Adrenal gland (tissue), 12 donors: ENCODE data around the gene MYF5. TPM values are rescaled to one million over a fixed set of nuclear protein-coding genes. Genes with fewer than 3 reads are reported as not detected.

Experiments
- DNase-seq, 7 donors: peaks; one replicate each; pipeline ENCODE4 v3.0.0-alpha.2; 2019 to 2020
- H3K27ac ChIP-seq, 5 donors: fragments of 200-600 bp; sonication (generic) in 4 of 5; 1 replicate in 3 of 5; 2 replicates in 2 of 5; pipeline versions ENCODE4 v1.5.1 to v1.8.0; 2016 to 2020; ENCODE audit warnings: mild to moderate bottlenecking in 1 of 5
- H3K27me3 ChIP-seq: fragments of 200-600 bp; 2 replicates; pipeline ENCODE4 v1.8.0; 2021
- H3K36me3 ChIP-seq, 2 donors: fragments of 200-600 bp; replicated peaks in 1 of 2; 1 replicate in 1 of 2; 2 replicates in 1 of 2; pipeline versions ENCODE4 v1.5.1 to v1.8.0; 2018 to 2022
- H3K4me1 ChIP-seq, 2 donors: fragments of 200-600 bp; replicated peaks in 1 of 2; 1 replicate in 1 of 2; 2 replicates in 1 of 2; pipeline versions ENCODE4 v1.5.1 to v1.8.0; 2018 to 2021
- H3K4me3 ChIP-seq, 4 donors: fragments of 200-600 bp; sonication (generic) in 3 of 4; one replicate each; pipeline ENCODE4 v1.5.1; 2016 to 2018
- H3K9me3 ChIP-seq, 3 donors: fragments of 200-600 bp; sonication (generic) in 1 of 3; replicated peaks in 1 of 3; 1 replicate in 2 of 3; 2 replicates in 1 of 3; pipeline versions ENCODE4 v1.5.1 to v1.8.0; 2016 to 2021
- POLR2A ChIP-seq, 2 donors: fragments of 450-650 bp; IDR thresholded peaks; one replicate each; pipeline ENCODE4 v1.6.1; 2017; ENCODE audit warnings: antibody characterized with exemption in 2 of 2, mild to moderate bottlenecking in 2 of 2, moderate library complexity in 1 of 2
- WGBS, 4 donors: extraction: QIAGEN DNeasy Blood & Tissue Kit in 2 of 4; methylation state at CpG; one replicate each; pipeline versions ENCODE4 v1.1.5 to v1.1.7; 2013 to 2017; 5-methylcytosine and 5-hydroxymethylcytosine counted together
- intact Hi-C, 2 donors: fragments of 100-400 bp; cut with DNase I; formaldehyde crosslinking; loops; one replicate each; pipeline versions ENCODE4 v1.14.1 to v1.15.0; 2022 to 2023
- polyA plus RNA-seq, 3 donors: library from polyadenylated mRNA; stranded (reverse); fragments of 200-250 nt in 2 of 3; fragments of 350-450 nt in 1 of 3; fragmentation: Illumina TruSeq in 1 of 3; extraction: RNeasy Lipid Tissue Mini Kit (QIAGEN cat#74804) in 1 of 3; gene quantifications; one replicate each; pipeline ENCODE4 v1.2.3, GENCODE V29; 2013 to 2014
- total RNA-seq, 9 donors: library from RNA; depleted of rRNA in 4 of 9; stranded (reverse); fragments of >200 nt in 4 of 9; fragments of 120-200 nt in 1 of 9; fragmentation: NEBNext Ultra II Directional in 1 of 9; extraction: Animal tissue kit (Norgen Biotek cat#: 25700) in 1 of 9; gene quantifications; one replicate each; pipeline versions ENCODE4 v1.1.0 to v1.2.4, GENCODE V29; 2013 to 2023
- TF ChIP-seq, protein P1 (sequence below), 6 experiments: fragments of 450-650 bp in 4 of 6; fragments of 200-600 bp in 2 of 6; sonication (generic) in 1 of 6; IDR thresholded peaks; 1 replicate in 5 of 6; 2 replicates in 1 of 6; pipeline versions ENCODE4 v1.5.1 to v1.8.0; 2016 to 2021; ENCODE audit warnings: antibody characterized with exemption in 6 of 6, mild to moderate bottlenecking in 2 of 6, moderate library complexity in 1 of 6
- donor health status: healthy with polysubstance abuse.
- donor health status: Bipolar disorder and iron deficiency.
- donor health status: DM: yes; HTN: yes; CAD: no.
- donor health status: DM: no; HTN: no; CAD: no.
- donor health status: DM: no; HTN: no; CAD: no.
- donor health status: DM: yes; HTN: yes; CAD: no.

Gene MYF5
- total and polyA plus RNA-seq, 12 donors = not detected

DNA sequence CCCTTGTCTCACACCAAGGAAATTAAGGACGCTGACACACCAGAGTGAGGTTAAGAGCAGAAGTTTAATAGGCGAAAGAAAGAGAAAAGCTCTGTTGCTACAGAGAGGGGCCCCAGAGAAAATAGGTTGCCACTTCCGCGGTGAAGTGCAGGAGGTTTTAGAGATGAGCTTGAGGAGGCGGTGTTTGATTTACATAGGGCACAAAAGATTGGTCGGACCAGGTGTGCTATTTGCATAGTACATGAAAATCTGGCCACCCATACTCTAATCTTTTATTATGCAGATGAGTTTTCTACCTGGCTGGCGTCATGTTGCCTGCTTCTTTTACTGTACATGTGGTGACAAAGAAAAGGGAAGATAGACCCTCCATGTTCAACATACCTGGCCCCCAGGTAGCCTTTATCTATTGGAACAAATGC, 32.6 kb upstream of the MYF5 start:
- Histone ChIP-seq H3K9me3 (peaks cover 0 to 9% (median 0%) of the 10 kb centered on the region in 3 donors), H3K27ac (no peak overlapping the region), H3K4me1 (no peaks in the 10 kb centered on the region), H3K27me3 (no peaks in the 10 kb centered on the region), H3K36me3 (no peaks in the 10 kb centered on the region), H3K4me3 (no peak overlapping the region)
- DNase-seq = no peak
- 41 to 54% (median 44%) methylated on average over 7 of the region's 7 CpGs for WGBS, 4 donors
- intact Hi-C loops = no loop called here
- TF ChIP-seq, protein P1, sequence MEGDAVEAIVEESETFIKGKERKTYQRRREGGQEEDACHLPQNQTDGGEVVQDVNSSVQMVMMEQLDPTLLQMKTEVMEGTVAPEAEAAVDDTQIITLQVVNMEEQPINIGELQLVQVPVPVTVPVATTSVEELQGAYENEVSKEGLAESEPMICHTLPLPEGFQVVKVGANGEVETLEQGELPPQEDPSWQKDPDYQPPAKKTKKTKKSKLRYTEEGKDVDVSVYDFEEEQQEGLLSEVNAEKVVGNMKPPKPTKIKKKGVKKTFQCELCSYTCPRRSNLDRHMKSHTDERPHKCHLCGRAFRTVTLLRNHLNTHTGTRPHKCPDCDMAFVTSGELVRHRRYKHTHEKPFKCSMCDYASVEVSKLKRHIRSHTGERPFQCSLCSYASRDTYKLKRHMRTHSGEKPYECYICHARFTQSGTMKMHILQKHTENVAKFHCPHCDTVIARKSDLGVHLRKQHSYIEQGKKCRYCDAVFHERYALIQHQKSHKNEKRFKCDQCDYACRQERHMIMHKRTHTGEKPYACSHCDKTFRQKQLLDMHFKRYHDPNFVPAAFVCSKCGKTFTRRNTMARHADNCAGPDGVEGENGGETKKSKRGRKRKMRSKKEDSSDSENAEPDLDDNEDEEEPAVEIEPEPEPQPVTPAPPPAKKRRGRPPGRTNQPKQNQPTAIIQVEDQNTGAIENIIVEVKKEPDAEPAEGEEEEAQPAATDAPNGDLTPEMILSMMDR (IDR thresholded peaks at IDR 0.05) = no peak
- no peak for TF ChIP-seq POLR2A (IDR thresholded peaks at IDR 0.05)

GRCh38 chr12:80690090-80690489, 26.6 kb upstream of the MYF5 start:
- Histone ChIP-seq H3K4me3 (no peak overlapping the region), H3K9me3 (no peaks in the 10 kb centered on the region), H3K4me1 (no peaks in the 10 kb centered on the region), H3K27ac (no peak overlapping the region), H3K27me3 (no peaks in the 10 kb centered on the region), H3K36me3 (no peaks in the 10 kb centered on the region)
- WGBS, 4 donors = 67 to 84% (median 75%) methylated on average over 1 of the region's 1 CpG
- DNase-seq = no peak
- TF ChIP-seq, protein P1 (IDR thresholded peaks at IDR 0.05) = no peak
- TF ChIP-seq POLR2A (IDR thresholded peaks at IDR 0.05) = no peak
- intact Hi-C loops = no loop called here

DNA sequence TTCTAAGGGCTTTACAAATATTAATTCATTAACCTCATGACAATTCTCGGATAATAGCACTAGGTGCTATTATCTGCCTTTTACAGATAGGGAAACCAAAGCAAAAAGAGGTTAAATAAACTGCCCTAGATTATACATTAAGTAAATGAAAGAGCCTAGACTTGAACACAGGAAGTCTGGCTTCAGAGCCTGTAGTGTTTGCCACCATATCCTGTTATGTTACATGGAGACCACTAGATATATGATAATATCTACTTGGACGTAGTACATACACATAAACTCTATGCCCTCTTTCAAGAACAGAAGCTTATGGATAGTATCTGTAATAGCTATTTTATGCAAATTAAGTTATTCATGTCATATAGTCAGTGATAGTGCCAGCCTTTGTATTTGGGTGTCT, 26.2 kb upstream of the MYF5 start:
- 43 to 63% (median 49%) methylated on average over 2 of the region's 2 CpGs for WGBS, 4 donors
- no peaks in the 10 kb centered on the region for H3K27me3 ChIP-seq
- no peak for DNase-seq
- intact Hi-C loops = no loop called here
- H3K4me1 ChIP-seq = no peaks in the 10 kb centered on the region
- H3K36me3 ChIP-seq = no peaks in the 10 kb centered on the region
- H3K4me3 ChIP-seq = no peak overlapping the region
- no peak overlapping the region for H3K27ac ChIP-seq
- TF ChIP-seq POLR2A (IDR thresholded peaks at IDR 0.05) = no peak
- TF ChIP-seq, protein P1 (IDR thresholded peaks at IDR 0.05) = no peak
- no peaks in the 10 kb centered on the region for H3K9me3 ChIP-seq

- Histone ChIP-seq H3K27me3 (no peaks in the 10 kb centered on the region), H3K4me1 (no peaks in the 10 kb centered on the region), H3K36me3 (no peaks in the 10 kb centered on the region), H3K27ac (no peak overlapping the region), H3K9me3 (no peaks in the 10 kb centered on the region), H3K4me3 (no peak overlapping the region)
- no peak for TF ChIP-seq POLR2A (IDR thresholded peaks at IDR 0.05)
- TF ChIP-seq, protein P1 (IDR thresholded peaks at IDR 0.05) = no peak
- DNase-seq = no peak
- intact Hi-C loops = no loop called here
- 55 to 95% (median 88%) methylated on average over 1 of the region's 1 CpG for WGBS, 4 donors
Measured at GRCh38 chr12:80692114-80692513, 24.6 kb upstream of the MYF5 start.
